Lower lobe of right lung (tissue), 2 donors: ENCODE data around the gene SARS1. TPM values are rescaled to one million over a fixed set of nuclear protein-coding genes. Genes with fewer than 3 reads are reported as not detected.
"Not testable (repeated sequence)": the region's sequence is repeated elsewhere in the genome, so short reads cannot be mapped to it uniquely, and the experiment has no call there.

Source experiments
- ATAC-seq, 2 donors: fragments of 200-7000 bp; cut with Tn5 transposase; one replicate each; pipeline ENCODE4 v1.9.1; 2020 to 2022; ENCODE audit warnings: mild to moderate bottlenecking in 2 of 2, moderate library complexity in 2 of 2
- DNase-seq: peaks from one replicate; pipeline ENCODE4 v3.0.0-alpha.2; 2020
- H3K27ac ChIP-seq: fragments of 200-600 bp; one replicate; pipeline ENCODE4 v1.8.0; 2022
- H3K27me3 ChIP-seq: fragments of 200-600 bp; one replicate; pipeline ENCODE4 v1.8.0; 2022; ENCODE audit warnings: low read depth
- H3K36me3 ChIP-seq: fragments of 200-600 bp; one replicate; pipeline ENCODE4 v1.8.0; 2022; ENCODE audit warnings: mild to moderate bottlenecking
- H3K4me1 ChIP-seq: fragments of 200-600 bp; one replicate; pipeline ENCODE4 v1.8.0; 2022
- H3K4me3 ChIP-seq: fragments of 200-600 bp; one replicate; pipeline ENCODE4 v1.8.0; 2022; ENCODE audit warnings: mild to moderate bottlenecking
- H3K9me3 ChIP-seq: fragments of 200-600 bp; one replicate; pipeline ENCODE4 v1.8.0; 2022
- CTCF ChIP-seq: fragments of 200-600 bp; IDR thresholded peaks from one replicate; pipeline ENCODE4 v1.8.0; 2022; ENCODE audit warnings: antibody characterized with exemption, mild to moderate bottlenecking
- intact Hi-C: fragments of 100-400 bp; cut with DNase I; formaldehyde crosslinking; loops from one replicate; pipeline ENCODE4 v1.11.0; 2022
- total RNA-seq: library from RNA; stranded (reverse); fragmentation: NEBNext Ultra II Directional; extraction: Animal tissue kit (Norgen Biotek cat#: 25700); gene quantifications from one replicate; pipeline ENCODE4 v1.2.1, GENCODE V29; 2021
- donor health status: DM: no; HTN: yes; CAD: no; lungs with severe emphysema.

SARS1 gene
- total RNA-seq, 1 donor from 2014 or later, result 188 TPM

- H3K4me3 ChIP-seq, result peak overlapping the region; percentile 77
- ATAC-seq (peak; percentile 1 to 27), DNase-seq (no peak)
- no peaks in the 10 kb centered on the region for H3K9me3 ChIP-seq
- no peak for TF ChIP-seq CTCF
- H3K4me1 ChIP-seq, result peaks cover 27% of the 10 kb centered on the region
- intact Hi-C loops, result no loop called here
- no peaks in the 10 kb centered on the region for H3K27me3 ChIP-seq
- H3K27ac ChIP-seq, result peak overlapping the region; percentile 91
- no peaks in the 10 kb centered on the region for H3K36me3 ChIP-seq
These were observed 70.3 kb downstream of the SARS1 start for GRCh38 chr1:109283748-109284600.

DNA sequence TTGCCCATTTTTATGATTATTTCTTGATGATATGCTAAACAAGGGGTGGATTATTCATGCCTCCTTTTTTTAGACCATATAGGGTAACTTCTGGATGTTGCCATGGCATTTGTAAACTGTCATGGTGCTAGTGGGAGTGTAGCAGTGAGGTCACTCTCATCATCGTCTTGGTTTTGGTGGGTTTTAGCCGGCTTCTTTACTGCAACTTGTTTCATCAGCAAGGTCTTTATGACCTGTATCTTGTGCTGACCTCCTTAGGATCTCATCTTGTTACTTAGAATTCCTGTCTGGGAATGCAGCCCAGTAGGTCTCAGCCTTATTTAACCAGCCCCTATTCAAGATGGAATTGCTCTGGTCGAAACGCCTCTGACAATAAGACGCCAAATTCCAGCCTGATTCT is 73.0 kb downstream of the SARS1 start:
- ATAC-seq, H3K27me3 ChIP-seq, intact Hi-C loops, H3K9me3 ChIP-seq, H3K27ac ChIP-seq, H3K4me3 ChIP-seq, H3K36me3 ChIP-seq, DNase-seq: not testable (repeated sequence)
- H3K4me1 ChIP-seq, result peaks cover 22% of the 10 kb centered on the region

Other genes with a start within 250 kb of the SARS1 start
- 14.3 TPM for gene WDR47, start 171.8 kb upstream of the SARS1 start, total RNA-seq
- 38.8 TPM for gene TAF13, start 137.9 kb upstream of the SARS1 start, total RNA-seq
- gene TMEM167B, start 123.2 kb upstream of the SARS1 start, total RNA-seq, result 45.9 TPM
- gene ELAPOR1, start 99.8 kb upstream of the SARS1 start, total RNA-seq, result 24.4 TPM
- 7.2 TPM for gene CELSR2, start 35.6 kb downstream of the SARS1 start, total RNA-seq
- gene PSRC1, start 69.2 kb downstream of the SARS1 start, total RNA-seq, result 4.2 TPM
- 2.8 TPM for gene MYBPHL, start 93.1 kb downstream of the SARS1 start, total RNA-seq
- 178 TPM for gene SORT1, start 184.0 kb downstream of the SARS1 start, total RNA-seq
- 55.4 TPM for gene PSMA5, start 212.5 kb downstream of the SARS1 start, total RNA-seq